Measurements from ENCODE around the gene ZNF846. TPM values are rescaled to one million over a fixed set of nuclear protein-coding genes. Genes with fewer than 3 reads are reported as not detected.

The ZNF846 gene
- total and polyA plus RNA-seq, 9 of the 15 experiments (the other 6 are each of a cell fraction or from before 2014, with no cell fraction given) = 4.1 to 8.7 (median 7.8) TPM

DNA sequence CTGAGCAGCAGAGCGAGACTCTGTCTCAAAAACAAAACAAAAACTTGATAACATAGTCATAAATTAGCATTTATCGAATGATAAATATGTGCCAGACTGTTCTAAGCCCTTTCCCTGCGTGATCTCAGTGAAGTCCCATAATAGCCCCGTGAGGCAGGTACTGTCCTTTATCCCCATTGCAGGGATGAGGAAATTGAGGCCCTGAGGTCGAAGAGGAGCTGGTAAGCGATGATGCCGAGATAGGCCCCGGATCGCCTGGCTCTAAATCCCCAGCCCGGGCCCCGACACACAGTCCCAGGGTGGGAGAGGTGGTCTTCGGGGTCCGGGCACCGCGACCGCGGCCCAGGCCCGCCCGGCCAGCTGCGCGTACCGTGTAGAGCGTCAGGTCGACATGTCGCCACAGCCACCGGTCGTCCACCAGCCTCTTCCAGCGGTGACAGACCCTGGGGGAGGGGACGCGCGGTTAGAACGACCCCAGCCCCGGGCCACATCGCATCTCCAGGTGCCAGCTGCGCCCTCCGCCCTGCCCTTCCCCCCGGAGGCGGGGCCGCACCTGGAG, 49.7 kb upstream of the ZNF846 start (continued):
- TF ChIP-seq ETV5 (CRISPR knock-in tag; IDR thresholded peaks at IDR 0.05; ENCODE audit: low read depth) (no peak), ZC3H11A (IDR thresholded peaks at IDR 0.05; ENCODE audit: low read depth, low read length) (no peak), TFAM (CRISPR knock-in tag; conservative IDR thresholded peaks at IDR 0.05) (no peak), BCOR (IDR thresholded peaks at IDR 0.05) (peak; percentile 45; the same call in 1 of the 2 replicates), ZBTB12 (CRISPR knock-in tag; IDR thresholded peaks at IDR 0.05) (0 out of 2 replicates have a peak, but pooled peaks have one; percentile 6), CCNT2 (IDR thresholded peaks at IDR 0.05; ENCODE audit: borderline replicate concordance, extremely low read depth, insufficient read length, low read depth, low read length) (no peak), CREBBP (IDR thresholded peaks at IDR 0.05; ENCODE audit: low read depth, low read length) (no peak), ZNF347 (CRISPR knock-in tag; IDR thresholded peaks at IDR 0.05; ENCODE audit: low read depth) (no peak), SMARCC2 (IDR thresholded peaks at IDR 0.05; ENCODE audit: low read depth) (no peak), CHD2 (IDR thresholded peaks at IDR 0.05; ENCODE audit: low read depth, low read length) (no peak), EGR1 (conservative IDR thresholded peaks at IDR 0.05) (no peak), RERE (CRISPR knock-in tag; IDR thresholded peaks at IDR 0.05; ENCODE audit: borderline replicate concordance) (no peak), ZNF12 (CRISPR knock-in tag; IDR thresholded peaks at IDR 0.05) (no peak; the same call in 1 of the 2 replicates), SMAD1 (IDR thresholded peaks at IDR 0.05; ENCODE audit: low read depth, low read length, partially characterized antibody) (no peak), ZFX (CRISPR knock-in tag; IDR thresholded peaks at IDR 0.05) (peak; percentile 70), STAT5B (CRISPR knock-in tag; IDR thresholded peaks at IDR 0.05) (no peak), MTA2 (IDR thresholded peaks at IDR 0.05; ENCODE audit: low read depth) (no peak), DNMT1 (IDR thresholded peaks at IDR 0.05) (no peak)
- TF ChIP-seq, protein P1, sequence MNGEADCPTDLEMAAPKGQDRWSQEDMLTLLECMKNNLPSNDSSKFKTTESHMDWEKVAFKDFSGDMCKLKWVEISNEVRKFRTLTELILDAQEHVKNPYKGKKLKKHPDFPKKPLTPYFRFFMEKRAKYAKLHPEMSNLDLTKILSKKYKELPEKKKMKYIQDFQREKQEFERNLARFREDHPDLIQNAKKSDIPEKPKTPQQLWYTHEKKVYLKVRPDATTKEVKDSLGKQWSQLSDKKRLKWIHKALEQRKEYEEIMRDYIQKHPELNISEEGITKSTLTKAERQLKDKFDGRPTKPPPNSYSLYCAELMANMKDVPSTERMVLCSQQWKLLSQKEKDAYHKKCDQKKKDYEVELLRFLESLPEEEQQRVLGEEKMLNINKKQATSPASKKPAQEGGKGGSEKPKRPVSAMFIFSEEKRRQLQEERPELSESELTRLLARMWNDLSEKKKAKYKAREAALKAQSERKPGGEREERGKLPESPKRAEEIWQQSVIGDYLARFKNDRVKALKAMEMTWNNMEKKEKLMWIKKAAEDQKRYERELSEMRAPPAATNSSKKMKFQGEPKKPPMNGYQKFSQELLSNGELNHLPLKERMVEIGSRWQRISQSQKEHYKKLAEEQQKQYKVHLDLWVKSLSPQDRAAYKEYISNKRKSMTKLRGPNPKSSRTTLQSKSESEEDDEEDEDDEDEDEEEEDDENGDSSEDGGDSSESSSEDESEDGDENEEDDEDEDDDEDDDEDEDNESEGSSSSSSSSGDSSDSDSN (IDR thresholded peaks at IDR 0.05; ENCODE audit: borderline replicate concordance in 1 of 2, low read depth in 2 of 2, low read length in 2 of 2) = no peak
- TF ChIP-seq, protein P2, sequence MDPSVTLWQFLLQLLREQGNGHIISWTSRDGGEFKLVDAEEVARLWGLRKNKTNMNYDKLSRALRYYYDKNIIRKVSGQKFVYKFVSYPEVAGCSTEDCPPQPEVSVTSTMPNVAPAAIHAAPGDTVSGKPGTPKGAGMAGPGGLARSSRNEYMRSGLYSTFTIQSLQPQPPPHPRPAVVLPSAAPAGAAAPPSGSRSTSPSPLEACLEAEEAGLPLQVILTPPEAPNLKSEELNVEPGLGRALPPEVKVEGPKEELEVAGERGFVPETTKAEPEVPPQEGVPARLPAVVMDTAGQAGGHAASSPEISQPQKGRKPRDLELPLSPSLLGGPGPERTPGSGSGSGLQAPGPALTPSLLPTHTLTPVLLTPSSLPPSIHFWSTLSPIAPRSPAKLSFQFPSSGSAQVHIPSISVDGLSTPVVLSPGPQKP (CRISPR knock-in tag; IDR thresholded peaks at IDR 0.05) = no peak

All from K562 (cell line).